Endometrium (tissue), 2 donors: ENCODE results near the gene MBD4.
"Not testable (repeated sequence)": the region's sequence is repeated elsewhere in the genome, so short reads cannot be mapped to it uniquely, and the experiment has no call there.

Source experiments
- FAIRE-seq: peaks from 2 replicates; lab custom pipeline; 2012; peaks lifted over from hg19 to GRCh38; lab: Jason Lieb, UNC
- donor health status: control.
- donor health status: control.

Gene MBD4

DNA sequence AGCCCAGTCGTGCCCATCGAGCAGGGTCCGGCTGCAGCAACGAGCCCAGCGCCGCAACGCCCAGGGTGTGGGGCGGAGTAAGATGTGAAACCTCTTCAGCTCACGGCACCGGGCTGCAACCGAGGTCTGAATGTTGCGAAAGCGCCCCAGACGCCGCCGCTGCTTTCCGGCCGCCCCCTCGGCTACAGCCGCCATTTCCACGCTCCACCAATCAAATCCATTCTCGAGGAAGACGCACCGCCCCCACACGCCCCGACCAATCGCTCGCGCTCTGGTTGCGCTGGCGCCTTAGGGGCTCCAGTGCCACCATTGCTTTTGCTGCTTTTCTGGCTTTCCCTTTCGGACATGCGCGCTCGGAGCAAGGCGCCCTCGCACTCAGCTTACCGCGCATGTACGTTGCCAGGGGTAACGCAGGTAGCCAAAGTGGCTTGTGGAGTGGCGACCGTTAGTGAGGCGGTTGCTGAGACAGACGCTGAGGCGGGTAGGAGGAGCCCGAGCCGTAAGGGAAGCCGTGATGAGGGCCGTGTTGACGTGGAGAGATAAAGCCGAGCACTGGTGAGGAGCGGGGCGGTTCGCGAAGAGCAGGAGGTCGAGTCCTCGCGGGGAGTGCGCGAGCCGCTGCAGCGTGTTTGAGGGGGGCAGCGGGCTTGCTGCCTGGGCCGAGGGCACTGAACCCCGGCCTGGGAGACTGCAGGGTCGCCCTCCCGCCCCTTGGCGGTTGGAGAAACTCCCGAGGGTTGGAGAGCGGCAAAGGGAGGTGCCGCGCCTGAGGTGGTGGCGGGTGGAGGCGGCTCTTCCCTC, at the start of gene MBD4, which contains the start of gene IFT122:
TSS of gene MBD4 (minus strand) at position 132 of the 801 bp plus-strand sequence. CDS start at position 17, 115 bp downstream.
TSS of gene IFT122 (plus strand) at position 408 of the 801 bp plus-strand sequence. CDS start at position 515, 107 bp downstream.
- FAIRE-seq, result peak; percentile 98

GRCh38 chr3:129489258-129489657, 49.5 kb upstream of the MBD4 start:
- FAIRE-seq, result not testable (repeated sequence)

DNA sequence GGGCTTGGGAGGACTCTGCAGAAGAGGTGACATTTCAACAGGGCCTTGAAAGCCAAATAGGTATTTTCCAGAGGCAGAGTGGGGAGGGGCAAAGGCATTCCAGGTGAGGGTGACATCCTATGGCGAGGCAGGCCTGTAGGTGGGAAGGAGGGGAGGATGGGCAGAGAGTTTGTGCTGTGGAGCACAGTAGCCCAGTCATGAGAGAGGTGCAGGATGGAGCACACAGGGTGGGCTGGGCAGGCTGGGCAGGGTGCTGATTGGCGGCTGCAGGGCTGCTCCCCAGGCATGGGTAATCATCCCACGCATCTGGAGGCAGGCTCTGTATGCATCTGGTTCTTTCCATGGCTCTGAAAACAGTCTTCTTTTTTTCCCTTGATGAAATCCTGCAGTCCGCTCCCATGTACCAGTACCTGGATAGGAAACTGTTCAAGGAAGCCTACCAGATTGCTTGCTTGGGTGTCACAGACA, 48.2 kb upstream of the MBD4 start:
- FAIRE-seq, result not testable (repeated sequence)

- FAIRE-seq, result no peak
Measured at GRCh38 chr3:129487183-129487867, 47.6 kb upstream of the MBD4 start.

DNA sequence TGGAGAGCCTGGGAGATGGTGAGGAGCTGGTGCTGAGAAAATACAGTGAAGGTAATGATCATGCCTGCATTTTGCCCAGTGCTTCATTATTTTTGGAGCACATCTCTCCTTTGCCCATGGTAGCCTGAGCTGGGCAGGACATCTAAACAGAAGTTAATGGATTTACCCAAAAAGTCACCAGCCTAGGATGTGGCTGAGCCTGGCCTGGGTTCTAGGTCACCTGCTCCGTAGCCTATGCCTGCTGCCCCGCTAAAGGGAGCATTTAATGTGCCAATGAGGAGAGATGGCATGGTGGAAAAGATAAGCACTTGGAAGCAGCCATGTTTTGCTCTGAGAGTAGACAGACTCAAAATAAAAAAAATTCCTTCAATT, 46.9 kb upstream of the MBD4 start:
- no peak for FAIRE-seq

DNA sequence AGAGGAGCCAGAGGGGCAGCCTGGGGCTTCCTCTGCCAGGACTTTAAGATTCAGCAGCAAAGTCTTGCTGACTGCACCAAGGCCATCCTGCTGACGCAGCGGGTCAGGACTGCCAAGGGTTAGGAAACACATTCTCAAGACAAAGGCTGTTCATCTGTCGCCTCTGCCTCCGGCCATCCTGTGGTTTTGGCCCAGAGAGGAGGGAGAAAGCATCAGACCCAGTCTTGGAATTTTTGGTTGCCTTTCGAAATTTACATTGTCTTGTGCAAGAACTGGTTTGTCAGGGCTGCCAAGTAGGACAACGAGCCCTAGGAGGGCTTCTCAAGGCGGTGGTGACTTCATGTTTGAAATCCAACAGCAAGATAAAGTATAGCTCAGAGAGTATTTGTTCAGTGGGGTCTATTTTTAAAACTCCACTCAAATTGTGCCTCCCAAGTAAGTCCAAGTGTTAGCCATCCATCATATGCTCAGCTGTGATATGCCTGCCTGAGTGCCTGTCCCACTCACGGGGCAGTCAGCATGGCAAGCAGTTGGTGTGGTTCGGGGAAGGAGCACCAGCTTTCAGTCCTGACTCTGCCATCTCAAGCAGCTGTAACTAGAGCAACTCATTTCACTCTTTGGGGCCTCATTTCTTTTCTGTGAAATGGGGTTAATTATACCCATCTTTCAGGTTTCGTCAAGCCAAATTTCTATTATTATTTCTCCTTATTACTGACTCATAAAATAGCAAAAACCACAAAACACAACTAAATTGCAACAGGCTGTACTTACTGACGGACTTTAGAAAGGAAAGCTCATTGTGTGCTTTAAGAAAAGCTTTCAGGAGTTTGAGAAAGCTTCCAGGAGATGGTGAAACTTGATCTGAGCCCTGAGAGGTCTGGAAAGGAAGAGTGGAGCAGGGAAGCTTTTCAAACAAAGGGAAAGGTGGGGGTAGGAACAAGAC, 46.2 kb upstream of the MBD4 start:
- FAIRE-seq, result no peak

GRCh38 chr3:129485146-129485545, 45.4 kb upstream of the MBD4 start:
- FAIRE-seq, result not testable (repeated sequence)

DNA sequence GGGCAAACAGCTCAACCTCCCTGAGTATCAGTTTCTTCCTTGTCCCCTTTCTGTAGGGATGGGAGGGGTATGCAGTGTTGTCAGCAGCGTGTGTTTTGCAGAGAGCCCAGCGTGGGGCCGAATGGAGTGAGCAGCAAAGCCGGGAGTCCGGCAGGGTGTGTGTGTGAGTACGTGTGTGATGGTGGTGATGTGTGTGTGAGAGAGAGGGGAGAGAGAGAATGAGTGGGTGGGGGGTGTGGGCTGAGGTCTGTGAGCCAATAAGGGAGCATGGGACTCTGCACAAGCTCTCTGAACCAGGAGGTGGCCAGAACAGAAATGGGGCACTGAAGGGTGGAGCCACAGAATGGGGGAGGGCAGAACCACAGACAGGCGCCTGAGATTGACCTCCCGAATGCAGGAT, 44.1 kb upstream of the MBD4 start:
- no peak for FAIRE-seq

DNA sequence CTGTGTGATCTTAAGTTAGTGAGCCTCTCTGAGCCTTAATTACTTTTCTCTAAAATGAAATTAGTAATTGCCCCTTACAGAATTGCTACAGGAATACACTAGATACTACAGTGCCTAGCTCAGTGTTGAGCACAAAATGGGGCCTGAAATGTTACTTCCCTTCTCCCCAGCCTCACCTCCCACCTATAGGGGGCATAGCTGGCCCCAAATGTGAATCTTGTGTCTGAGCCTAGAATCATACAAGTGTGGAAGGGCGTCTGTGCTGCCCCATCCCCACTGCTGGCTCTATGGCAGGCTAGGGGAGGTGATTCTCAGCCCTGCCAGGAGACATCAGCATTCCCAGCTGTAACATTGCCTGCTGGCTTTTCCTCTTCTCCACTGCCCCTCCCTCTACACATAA, 43.0 kb upstream of the MBD4 start:
- no peak for FAIRE-seq

DNA sequence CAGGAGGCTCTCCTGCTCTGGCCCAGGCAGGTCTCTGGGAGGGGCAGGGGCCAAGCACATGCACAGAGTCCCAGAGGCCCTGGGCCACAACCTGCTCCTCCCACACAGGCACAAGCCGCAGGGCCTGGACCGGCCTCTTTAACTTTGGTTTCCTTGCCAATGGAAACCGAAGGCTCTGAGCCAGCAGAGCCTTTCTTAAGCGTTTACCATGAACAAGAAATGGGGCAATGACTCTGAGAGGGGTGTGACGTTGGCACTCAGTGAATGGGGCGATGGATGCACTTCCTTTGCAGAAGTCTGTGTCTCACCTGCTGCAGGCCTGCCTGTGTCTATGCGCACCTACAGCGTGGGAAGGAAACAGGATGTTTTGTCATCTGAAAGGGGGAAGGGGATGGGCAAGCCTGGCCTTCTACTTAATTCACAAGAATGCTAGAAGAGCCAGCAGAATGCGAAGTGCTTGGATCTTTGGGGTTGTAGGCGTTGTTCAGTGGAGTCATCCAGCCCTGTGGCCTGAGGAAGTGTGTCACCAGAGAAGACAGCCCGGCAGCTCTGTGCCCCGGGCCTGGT, 42.1 kb upstream of the MBD4 start:
- no peak for FAIRE-seq

DNA sequence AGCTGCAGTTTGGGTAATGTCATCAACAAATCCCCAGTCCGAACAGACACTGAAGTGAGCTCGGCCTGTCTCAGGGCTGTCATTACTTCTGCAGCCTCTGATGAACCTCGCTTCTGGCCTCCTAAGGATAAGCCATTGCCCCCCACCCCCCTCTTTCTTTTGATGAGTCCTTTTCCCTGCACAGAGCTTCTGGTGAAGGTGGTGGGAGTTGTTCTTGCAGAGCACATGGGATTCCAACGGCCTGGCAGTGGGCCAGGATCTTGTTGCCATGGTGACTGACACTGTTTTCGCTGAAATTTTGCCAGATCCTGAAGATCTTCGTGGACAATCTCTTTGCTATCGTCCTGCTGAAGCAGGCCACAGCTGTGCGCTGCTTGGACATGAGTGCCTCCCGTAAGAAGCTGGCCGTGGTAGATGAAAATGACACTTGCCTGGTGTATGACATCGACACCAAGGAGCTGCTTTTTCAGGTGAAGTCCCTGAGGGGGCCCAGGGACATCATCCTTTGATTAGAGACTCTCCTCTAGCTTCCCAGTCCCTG, 41.5 kb upstream of the MBD4 start:
- peak; percentile 91 for FAIRE-seq

DNA sequence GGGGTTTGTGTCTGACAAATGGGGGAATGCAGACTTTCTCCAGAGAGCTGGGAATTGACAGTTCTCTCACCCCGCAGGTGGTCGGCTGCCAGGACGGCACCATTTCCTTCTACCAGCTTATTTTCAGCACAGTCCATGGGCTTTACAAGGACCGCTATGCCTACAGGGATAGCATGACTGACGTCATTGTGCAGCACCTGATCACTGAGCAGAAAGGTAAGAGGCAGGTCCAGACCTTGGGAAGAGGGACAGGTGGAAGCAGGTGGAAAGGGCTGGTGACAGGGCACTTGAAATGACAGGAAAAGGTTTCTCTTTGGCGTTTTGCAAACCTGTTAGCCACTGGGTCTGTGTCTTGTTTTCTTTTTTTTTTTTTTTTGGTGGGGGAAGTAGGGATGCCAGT, 36.8 kb upstream of the MBD4 start:
- no peak for FAIRE-seq

DNA sequence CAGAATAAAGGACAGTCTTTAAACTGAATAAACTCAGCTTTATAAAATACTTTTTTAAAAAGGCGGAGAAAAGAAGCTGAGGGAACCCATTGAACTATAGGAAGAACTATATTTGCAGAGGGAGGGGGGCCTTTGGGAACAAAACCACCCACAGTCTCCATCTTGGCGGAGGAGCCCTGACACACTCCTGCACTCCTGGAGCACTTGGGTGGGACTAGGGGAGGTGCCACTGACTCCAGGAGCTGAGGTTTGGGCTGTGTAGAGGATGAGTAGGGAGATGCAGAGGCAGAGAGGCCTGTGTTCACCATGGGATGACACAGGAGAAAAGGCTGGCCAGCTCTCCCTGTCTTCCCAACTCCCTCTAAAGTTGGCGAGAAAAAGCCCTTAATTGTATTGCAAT, 36.1 kb upstream of the MBD4 start:
- FAIRE-seq, result no peak

- no peak for FAIRE-seq
Measured at GRCh38 chr3:129474984-129475804, 35.4 kb upstream of the MBD4 start.

DNA sequence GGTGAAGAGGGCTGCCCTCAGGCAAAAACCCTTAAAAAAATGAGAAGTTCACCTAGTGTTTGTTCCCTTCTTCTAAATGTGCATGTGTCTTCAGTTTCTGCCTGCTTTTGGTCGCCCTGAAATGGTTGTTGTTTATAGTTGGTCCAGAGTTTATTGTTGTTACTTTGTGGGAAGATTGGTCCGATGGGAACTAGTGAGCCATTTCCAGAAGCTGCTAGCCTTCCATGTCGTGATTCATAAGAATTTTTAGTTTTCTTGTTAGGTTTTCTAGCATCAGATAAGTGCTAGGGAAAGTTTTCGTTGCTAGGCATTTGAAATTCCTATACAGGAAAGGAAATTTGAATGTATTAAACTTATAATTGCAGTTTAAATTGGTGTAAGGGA, 34.0 kb upstream of the MBD4 start:
- no peak for FAIRE-seq

DNA sequence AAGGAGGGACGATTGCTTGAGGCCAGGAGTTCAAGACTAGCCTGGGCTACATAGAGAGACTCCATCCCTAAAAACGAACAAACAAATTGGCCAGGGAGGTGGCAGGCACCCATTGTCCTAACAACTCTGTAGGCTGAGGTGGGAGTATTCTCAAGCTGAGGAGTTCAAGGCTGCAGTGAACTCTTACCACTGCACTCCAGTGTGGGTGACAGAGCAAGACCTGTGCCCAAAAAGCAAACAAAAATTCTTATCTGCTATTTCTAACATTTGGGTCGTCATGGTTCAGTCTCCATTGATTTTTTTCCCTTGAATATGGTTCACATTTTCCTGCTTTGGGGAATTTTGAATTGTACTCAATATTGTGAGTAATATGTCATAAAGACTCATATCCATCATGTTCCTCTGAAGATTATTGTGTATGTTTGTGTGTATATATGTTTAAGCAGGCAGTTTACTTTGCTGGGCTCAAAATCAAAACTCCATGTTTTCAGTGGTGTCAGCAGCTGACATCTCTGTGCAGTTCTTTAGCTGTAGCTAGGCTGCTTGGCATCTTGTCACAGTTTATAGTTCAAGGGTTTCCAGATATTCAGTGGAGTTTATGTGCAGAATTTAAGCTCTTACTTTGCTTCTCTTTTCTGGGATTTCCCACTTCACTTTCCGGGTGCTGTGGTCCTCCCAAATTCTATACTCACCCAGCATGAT, 33.5 kb upstream of the MBD4 start:
- no peak for FAIRE-seq

GRCh38 chr3:129470861-129471260, 31.1 kb upstream of the MBD4 start:
- no peak for FAIRE-seq

DNA sequence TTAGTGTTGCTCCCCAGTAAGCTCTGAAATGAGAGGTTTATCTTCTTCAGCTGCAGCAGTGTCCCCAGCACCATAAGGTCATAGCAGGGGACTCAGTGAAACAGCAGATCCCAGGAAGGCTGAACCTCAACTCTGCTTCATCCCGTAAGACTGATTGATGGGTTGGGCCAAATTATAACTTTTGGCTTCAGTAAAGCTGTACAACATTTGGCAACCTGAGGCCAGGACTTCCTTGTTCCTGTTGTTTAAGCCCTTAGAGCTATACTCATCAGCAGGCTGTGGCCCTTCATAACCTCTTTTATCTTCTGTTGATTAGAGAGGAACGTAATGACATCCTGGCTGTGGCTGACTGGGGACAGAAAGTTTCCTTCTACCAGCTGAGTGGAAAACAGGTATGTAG, 29.3 kb upstream of the MBD4 start:
- FAIRE-seq, result no peak

GRCh38 chr3:129467932-129468331, 28.2 kb upstream of the MBD4 start:
- no peak for FAIRE-seq

- FAIRE-seq, result no peak
Measured at GRCh38 chr3:129463716-129464115, 24.0 kb upstream of the MBD4 start.
